SU-DHL-6 (cell line): Measurements from ENCODE around the gene KLHL15.

ENCODE experiments used
- H2AFZ ChIP-seq: fragments of 200-600 bp; sonication (generic); 2 replicates; pipeline ENCODE4 v1.6.1; 2014; ENCODE audit warnings: low read depth, mild to moderate bottlenecking, moderate library complexity, mixed read lengths, antibody characterized with exemption, low read length; ENCODE audit not compliant: severe bottlenecking
- H3F3A ChIP-seq: fragments of 200-600 bp; shearing (Covaris generic); 2 replicates; pipeline ENCODE4 v1.6.0; 2016; ENCODE audit warnings: antibody characterized with exemption, mild to moderate bottlenecking; ENCODE audit not compliant: insufficient read depth
- H3K27ac ChIP-seq: fragments of 200-600 bp; sonication (generic); 2 replicates; pipeline ENCODE4 v1.5.1; 2016; ENCODE audit warnings: low read depth, mild to moderate bottlenecking, low read length, moderate library complexity, mixed read lengths
- H3K27me3 ChIP-seq: fragments of 200-600 bp; sonication (generic), shearing (Covaris generic); 2 replicates; pipeline ENCODE4 v1.6.0; 2014; ENCODE audit warnings: mild to moderate bottlenecking, low read length
- H3K36me3 ChIP-seq: fragments of 200-600 bp; sonication (generic); 2 replicates; pipeline ENCODE4 v1.6.1; 2014; ENCODE audit warnings: mild to moderate bottlenecking, low read length, mixed read lengths
- H3K4me2 ChIP-seq: fragments of 300-600, 200-600 bp; shearing (Covaris generic), sonication (generic); 2 replicates; pipeline ENCODE4 v1.6.0; 2014; ENCODE audit warnings: low read length, low read depth, mild to moderate bottlenecking; ENCODE audit not compliant: poor library complexity, severe bottlenecking
- H3K4me3 ChIP-seq: fragments of 200-600 bp; sonication (generic); 2 replicates; pipeline ENCODE4 v1.5.1; 2014; ENCODE audit warnings: antibody characterized with exemption, low read length, mild to moderate bottlenecking, mixed read lengths; ENCODE audit not compliant: insufficient read depth, poor library complexity, severe bottlenecking
- H3K79me2 ChIP-seq: fragments of 200-600 bp; sonication (generic); 2 replicates; pipeline ENCODE4 v1.6.1; 2014; ENCODE audit warnings: mild to moderate bottlenecking, low read length, moderate library complexity; ENCODE audit not compliant: insufficient read depth
- H3K9ac ChIP-seq: fragments of 200-600 bp; sonication (generic); 2 replicates; pipeline ENCODE4 v1.7.0; 2014; ENCODE audit warnings: mild to moderate bottlenecking, low read length
- H3K9me2 ChIP-seq: fragments of 200-600 bp; sonication (generic); replicated peaks from 2 replicates; pipeline ENCODE4 v1.6.1; 2014; ENCODE audit warnings: low read length; ENCODE audit not compliant: insufficient read depth
- H3K9me3 ChIP-seq: fragments of 200-600 bp; sonication (generic); 2 replicates; pipeline ENCODE4 v1.6.1; 2014; ENCODE audit warnings: low read length, mixed read lengths; ENCODE audit not compliant: insufficient read depth
- H4K20me1 ChIP-seq: fragments of 200-600 bp; sonication (generic); 2 replicates; pipeline ENCODE4 v1.6.1; 2014; ENCODE audit warnings: low read depth, mild to moderate bottlenecking, antibody characterized with exemption, low read length, moderate library complexity, mixed read lengths
- EZH2phosphoT487 ChIP-seq: fragments of 200-600 bp; sonication (generic), shearing (Covaris generic); conservative IDR thresholded peaks from 2 replicates; pipeline ENCODE4 v1.6.1; 2018; ENCODE audit warnings: mild to moderate bottlenecking, antibody characterized with exemption, low read length, moderate library complexity, mixed read lengths
- TF ChIP-seq, protein P1 (sequence below): fragments of 200-600 bp; sonication (generic); IDR thresholded peaks from one replicate; pipeline ENCODE4 v1.5.1; 2017; ENCODE audit warnings: antibody characterized with exemption, mild to moderate bottlenecking, low read length, moderate library complexity; ENCODE audit not compliant: insufficient read depth, poor library complexity, severe bottlenecking

Gene KLHL15

GRCh38 chrX:23935106-23935505 lies 91.9 kb downstream of the KLHL15 start:
- H3K4me2 ChIP-seq: no peak overlapping the region
- H2AFZ ChIP-seq: no peak overlapping the region
- TF ChIP-seq, protein P1, sequence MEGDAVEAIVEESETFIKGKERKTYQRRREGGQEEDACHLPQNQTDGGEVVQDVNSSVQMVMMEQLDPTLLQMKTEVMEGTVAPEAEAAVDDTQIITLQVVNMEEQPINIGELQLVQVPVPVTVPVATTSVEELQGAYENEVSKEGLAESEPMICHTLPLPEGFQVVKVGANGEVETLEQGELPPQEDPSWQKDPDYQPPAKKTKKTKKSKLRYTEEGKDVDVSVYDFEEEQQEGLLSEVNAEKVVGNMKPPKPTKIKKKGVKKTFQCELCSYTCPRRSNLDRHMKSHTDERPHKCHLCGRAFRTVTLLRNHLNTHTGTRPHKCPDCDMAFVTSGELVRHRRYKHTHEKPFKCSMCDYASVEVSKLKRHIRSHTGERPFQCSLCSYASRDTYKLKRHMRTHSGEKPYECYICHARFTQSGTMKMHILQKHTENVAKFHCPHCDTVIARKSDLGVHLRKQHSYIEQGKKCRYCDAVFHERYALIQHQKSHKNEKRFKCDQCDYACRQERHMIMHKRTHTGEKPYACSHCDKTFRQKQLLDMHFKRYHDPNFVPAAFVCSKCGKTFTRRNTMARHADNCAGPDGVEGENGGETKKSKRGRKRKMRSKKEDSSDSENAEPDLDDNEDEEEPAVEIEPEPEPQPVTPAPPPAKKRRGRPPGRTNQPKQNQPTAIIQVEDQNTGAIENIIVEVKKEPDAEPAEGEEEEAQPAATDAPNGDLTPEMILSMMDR: no peak
- no peak for TF ChIP-seq EZH2phosphoT487
- no peaks in the 10 kb centered on the region for H3K9me3 ChIP-seq
- H3K27ac ChIP-seq: no peak overlapping the region
- no peaks in the 10 kb centered on the region for H3K9me2 ChIP-seq
- H3K79me2 ChIP-seq: no peaks in the 10 kb centered on the region
- H3K4me3 ChIP-seq: no peak overlapping the region
- H3K27me3 ChIP-seq: no peaks in the 10 kb centered on the region
- H3K9ac ChIP-seq: no peak overlapping the region
- H3K36me3 ChIP-seq: no peaks in the 10 kb centered on the region
- H3F3A ChIP-seq: no peaks in the 10 kb centered on the region
- H4K20me1 ChIP-seq: no peaks in the 10 kb centered on the region
